OCI-LY7 (cell line): ENCODE measurements around the gene SSTR5.

Experiments
- EZH2phosphoT487 ChIP-seq: fragments of 200-600 bp; sonication (generic); IDR thresholded peaks from 2 replicates; pipeline ENCODE4 v1.6.1; 2018; ENCODE audit warnings: low read depth, borderline replicate concordance, mild to moderate bottlenecking, mixed run types, antibody characterized with exemption, low read length, moderate library complexity, mixed read lengths
- TF ChIP-seq, protein P1 (sequence below): fragments of 200-600 bp; sonication (generic); conservative IDR thresholded peaks from 2 replicates; pipeline ENCODE4 v1.5.1; 2014; ENCODE audit warnings: mild to moderate bottlenecking, antibody characterized with exemption, low read length, moderate library complexity, mixed read lengths

DNA sequence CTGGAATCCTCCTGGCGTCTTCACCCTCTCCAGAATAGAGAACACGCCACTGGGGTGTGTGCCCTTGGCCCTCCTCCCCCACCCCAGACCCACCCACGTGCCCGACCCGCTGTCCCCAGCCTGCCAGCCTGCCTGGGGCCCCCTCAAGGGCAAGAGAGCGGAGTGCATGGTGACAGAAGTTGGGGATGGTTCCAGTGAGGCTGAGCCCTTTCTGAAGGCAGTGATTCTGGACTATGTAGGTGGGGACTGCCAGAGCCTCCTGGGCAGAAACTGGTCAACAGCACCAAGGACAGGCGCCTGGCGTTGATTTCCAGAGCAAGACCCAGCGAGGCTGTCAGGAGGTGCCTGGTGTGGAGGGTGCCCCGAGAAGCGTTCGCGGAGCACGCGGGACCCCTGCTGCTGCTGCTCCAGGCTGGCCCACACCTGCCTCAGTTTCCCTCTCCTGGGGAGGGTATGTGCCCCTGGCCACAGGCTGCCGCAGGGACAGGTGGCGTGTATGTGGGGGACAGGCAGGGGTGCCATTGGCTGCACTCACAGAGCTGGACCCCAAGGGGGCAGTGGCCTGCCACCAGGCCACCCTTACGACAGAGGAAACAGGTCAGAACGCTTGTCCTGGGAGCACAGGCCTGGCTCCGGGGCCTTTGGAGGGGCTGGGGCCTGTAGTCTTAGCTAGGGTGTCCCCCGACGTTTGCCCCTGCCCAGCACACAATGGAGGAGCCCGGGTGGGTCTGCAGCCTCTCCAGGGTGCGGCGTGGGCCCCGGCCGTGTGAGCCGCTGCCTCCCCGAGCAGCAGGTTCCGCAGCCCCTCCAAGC lies 1.2 kb downstream of the SSTR5 start:
- TF ChIP-seq, protein P1, sequence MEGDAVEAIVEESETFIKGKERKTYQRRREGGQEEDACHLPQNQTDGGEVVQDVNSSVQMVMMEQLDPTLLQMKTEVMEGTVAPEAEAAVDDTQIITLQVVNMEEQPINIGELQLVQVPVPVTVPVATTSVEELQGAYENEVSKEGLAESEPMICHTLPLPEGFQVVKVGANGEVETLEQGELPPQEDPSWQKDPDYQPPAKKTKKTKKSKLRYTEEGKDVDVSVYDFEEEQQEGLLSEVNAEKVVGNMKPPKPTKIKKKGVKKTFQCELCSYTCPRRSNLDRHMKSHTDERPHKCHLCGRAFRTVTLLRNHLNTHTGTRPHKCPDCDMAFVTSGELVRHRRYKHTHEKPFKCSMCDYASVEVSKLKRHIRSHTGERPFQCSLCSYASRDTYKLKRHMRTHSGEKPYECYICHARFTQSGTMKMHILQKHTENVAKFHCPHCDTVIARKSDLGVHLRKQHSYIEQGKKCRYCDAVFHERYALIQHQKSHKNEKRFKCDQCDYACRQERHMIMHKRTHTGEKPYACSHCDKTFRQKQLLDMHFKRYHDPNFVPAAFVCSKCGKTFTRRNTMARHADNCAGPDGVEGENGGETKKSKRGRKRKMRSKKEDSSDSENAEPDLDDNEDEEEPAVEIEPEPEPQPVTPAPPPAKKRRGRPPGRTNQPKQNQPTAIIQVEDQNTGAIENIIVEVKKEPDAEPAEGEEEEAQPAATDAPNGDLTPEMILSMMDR, result no peak
- no peak for TF ChIP-seq EZH2phosphoT487
